Measurements from ENCODE around the gene URGCP. TPM values are rescaled to one million over a fixed set of nuclear protein-coding genes. Genes with fewer than 3 reads are reported as not detected.
A peak's percentile ranks its signal among the peaks of the same experiment; 100 is the strongest.

URGCP gene
- total RNA-seq, 4 donors from 2014 or later = 27.0 to 51.3 (median 40.0) TPM

GRCh38 chr7:43877968-43878864, 28.2 kb downstream of the URGCP start:
- H3K27ac ChIP-seq (replicated peaks in 1 of 4) = peak overlapping the region in 2 of 4 donors; percentile 4 to 11
- peaks cover 48 to 88% (median 75%) of the 10 kb centered on the region in 4 donors for H3K36me3 ChIP-seq
- H3K27me3 ChIP-seq = no peaks in the 10 kb centered on the region
- no peak for DNase-seq (ENCODE audit: extremely low spot score)
- peaks cover 10 to 23% (median 15%) of the 10 kb centered on the region in 4 donors for H3K4me1 ChIP-seq
- intact Hi-C loops (cut with DNase I) = no loop called here
- no peaks in the 10 kb centered on the region for H3K9me3 ChIP-seq
- no peak overlapping the region for H3K4me3 ChIP-seq
- TF ChIP-seq POLR2AphosphoS5 (IDR thresholded peaks at IDR 0.05) (no peak), CTCF (IDR thresholded peaks at IDR 0.05) (no peak)
- 92% methylated on average over 34 of the region's 38 CpGs for WGBS

- intact Hi-C loops (cut with DNase I) = no loop called here
- peaks cover 48 to 79% (median 72%) of the 10 kb centered on the region in 4 donors for H3K36me3 ChIP-seq
- no peak overlapping the region for H3K4me3 ChIP-seq
- H3K27ac ChIP-seq (replicated peaks in 1 of 4) = no peak overlapping the region
- TF ChIP-seq POLR2A (IDR thresholded peaks at IDR 0.05; ENCODE audit: low read depth) (no peak), CTCF (IDR thresholded peaks at IDR 0.05) (no peak), EP300 (IDR thresholded peaks at IDR 0.05) (no peak), POLR2AphosphoS5 (IDR thresholded peaks at IDR 0.05) (no peak)
- peaks cover 20 to 32% (median 25%) of the 10 kb centered on the region in 4 donors for H3K4me1 ChIP-seq
- no peaks in the 10 kb centered on the region for H3K9me3 ChIP-seq
- no peak for DNase-seq (ENCODE audit: extremely low spot score)
- H3K27me3 ChIP-seq = no peaks in the 10 kb centered on the region
- WGBS = 83% methylated on average over 19 of the region's 29 CpGs
Observed at GRCh38 chr7:43876976-43877745, 29.2 kb downstream of the URGCP start.

- DNase-seq (ENCODE audit: extremely low spot score) = no peak
- H3K4me3 ChIP-seq = no peak overlapping the region
- TF ChIP-seq POLR2A (IDR thresholded peaks at IDR 0.05; ENCODE audit: low read depth) (no peak), POLR2AphosphoS5 (IDR thresholded peaks at IDR 0.05) (no peak), EP300 (IDR thresholded peaks at IDR 0.05) (no peak), CTCF (IDR thresholded peaks at IDR 0.05) (no peak)
- peaks cover 25 to 35% (median 28%) of the 10 kb centered on the region in 4 donors for H3K4me1 ChIP-seq
- no peaks in the 10 kb centered on the region for H3K9me3 ChIP-seq
- intact Hi-C loops (cut with DNase I) = no loop called here
- no peak overlapping the region for H3K27ac ChIP-seq (replicated peaks in 1 of 4)
- H3K36me3 ChIP-seq = peaks cover 48 to 70% (median 63%) of the 10 kb centered on the region in 4 donors
- WGBS = 88% methylated on average over 6 of the region's 7 CpGs
- H3K27me3 ChIP-seq = no peaks in the 10 kb centered on the region
Observed at GRCh38 chr7:43876241-43876640, 30.2 kb downstream of the URGCP start.

GRCh38 chr7:43873300-43873699, 33.1 kb downstream of the URGCP start:
- no peaks in the 10 kb centered on the region for H3K9me3 ChIP-seq
- no peak for DNase-seq (ENCODE audit: extremely low spot score)
- TF ChIP-seq POLR2AphosphoS5 (IDR thresholded peaks at IDR 0.05) (peak; percentile 19 to 22), CTCF (IDR thresholded peaks at IDR 0.05) (no peak), EP300 (IDR thresholded peaks at IDR 0.05) (no peak), POLR2A (IDR thresholded peaks at IDR 0.05; ENCODE audit: low read depth) (no peak)
- peaks cover 33 to 37% (median 35%) of the 10 kb centered on the region in 4 donors for H3K4me1 ChIP-seq
- intact Hi-C loops (cut with DNase I) = loop anchor here (5.0 kb wide), 1 partner anchor 34 kb away; the partner anchor contains the start of gene URGCP
- no peaks in the 10 kb centered on the region for H3K27me3 ChIP-seq
- H3K36me3 ChIP-seq = peaks cover 27 to 40% (median 36%) of the 10 kb centered on the region in 4 donors
- 61% methylated on average over 5 of the region's 5 CpGs for WGBS
- H3K27ac ChIP-seq (replicated peaks in 1 of 4) = peak overlapping the region; percentile 39 to 76 (median 71)
- no peak overlapping the region for H3K4me3 ChIP-seq
